Measurements from ENCODE around the gene ING1. TPM values are rescaled to one million over a fixed set of nuclear protein-coding genes. Genes with fewer than 3 reads are reported as not detected.

The ING1 gene
- total RNA-seq, 1 donor from 2014 or later, result 16.4 TPM

- intact Hi-C loops (cut with micrococcal nuclease), result no loop called here
- Mint-ChIP-seq H3K27ac (no peak overlapping the region), H3K9me3 (no peaks in the 10 kb centered on the region), H3K4me3 (no peak overlapping the region), H3K4me1 (ENCODE audit: low read depth) (no peaks in the 10 kb centered on the region), H3K36me3 (ENCODE audit: low read depth) (no peaks in the 10 kb centered on the region), H3K27me3 (ENCODE audit: insufficient read depth) (peaks cover 20% of the 10 kb centered on the region)
- no peak for DNase-seq (ENCODE audit: low spot score)
These were observed 57.2 kb downstream of the ING1 start for GRCh38 chr13:110770678-110771077.

DNA sequence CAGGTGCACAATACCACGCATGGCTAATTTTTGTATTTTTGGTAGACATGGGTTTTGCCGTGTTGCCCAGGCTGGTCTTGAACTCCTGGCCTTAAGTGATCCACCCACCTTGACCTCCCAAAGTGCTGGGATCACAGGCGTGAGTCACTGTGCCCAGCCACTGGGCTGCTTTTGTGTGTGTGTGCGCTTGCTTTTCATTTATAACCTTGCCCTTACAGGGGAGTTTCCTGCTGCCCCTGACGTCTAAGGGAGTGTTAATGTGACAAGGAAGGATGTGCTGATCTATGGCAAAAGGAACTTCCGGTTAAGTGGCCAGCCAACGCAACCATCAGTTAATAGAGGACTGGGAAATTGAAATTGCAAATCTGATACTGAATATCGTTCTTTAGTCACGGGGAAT lies 57.7 kb downstream of the ING1 start:
- intact Hi-C loops (cut with micrococcal nuclease), result no loop called here
- DNase-seq (ENCODE audit: low spot score), result no peak
- Mint-ChIP-seq H3K4me1 (ENCODE audit: low read depth) (no peaks in the 10 kb centered on the region), H3K27ac (no peak overlapping the region), H3K9me3 (no peaks in the 10 kb centered on the region), H3K36me3 (ENCODE audit: low read depth) (no peaks in the 10 kb centered on the region), H3K27me3 (ENCODE audit: insufficient read depth) (peaks cover 23% of the 10 kb centered on the region), H3K4me3 (no peak overlapping the region)

DNA sequence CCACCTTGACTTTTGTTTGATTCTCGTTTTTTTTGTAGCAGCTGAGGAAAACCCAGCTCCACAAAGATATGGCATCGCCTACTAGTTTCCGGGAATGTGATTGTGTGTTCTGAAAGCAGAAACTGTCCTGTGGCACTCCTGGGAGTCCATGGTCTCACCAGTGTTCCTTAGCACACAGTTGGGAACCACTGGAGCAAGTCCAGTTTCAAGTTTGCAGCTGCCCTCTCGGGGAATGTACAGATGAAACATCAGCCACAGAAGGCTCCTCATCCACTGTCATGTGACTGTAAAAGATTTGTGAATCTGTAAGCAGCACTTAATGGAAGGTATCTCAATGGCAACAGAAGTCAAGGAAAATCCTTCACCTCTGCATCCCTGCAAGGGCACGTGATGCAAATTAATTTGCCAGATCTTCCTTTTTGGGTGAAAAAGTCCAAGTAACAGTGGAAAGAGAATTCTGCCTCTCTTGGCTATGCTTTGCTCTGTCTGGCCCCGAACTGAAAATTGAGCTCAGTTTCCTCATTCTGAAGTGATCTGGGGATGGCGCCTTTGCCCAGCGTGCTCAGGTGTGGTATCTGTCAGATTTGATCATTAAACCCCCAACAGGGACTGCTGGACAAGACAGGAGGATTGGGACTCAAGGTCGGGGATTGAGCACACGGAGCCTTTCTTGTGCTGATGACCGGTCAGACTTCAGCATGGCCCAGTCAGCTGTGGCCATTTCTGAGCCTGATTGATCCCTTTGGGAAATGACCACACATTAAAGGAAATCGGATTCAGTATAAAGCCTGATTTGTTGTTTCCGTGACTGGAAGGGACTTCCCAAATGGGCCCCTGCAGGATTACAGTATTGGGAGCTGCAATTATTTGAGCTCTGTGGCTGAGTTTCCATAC lies 58.8 kb downstream of the ING1 start:
- peaks cover 24% of the 10 kb centered on the region for H3K27me3 Mint-ChIP-seq (ENCODE audit: insufficient read depth)
- intact Hi-C loops (cut with micrococcal nuclease), result no loop called here
- no peak for DNase-seq (ENCODE audit: low spot score)

More for the DNA sequence above, 58.8 kb downstream of the ING1 start:
- no peaks in the 10 kb centered on the region for H3K36me3 Mint-ChIP-seq (ENCODE audit: low read depth)
- H3K4me3 Mint-ChIP-seq, result no peak overlapping the region
- H3K4me1 Mint-ChIP-seq (ENCODE audit: low read depth), result no peaks in the 10 kb centered on the region
- no peak overlapping the region for H3K27ac Mint-ChIP-seq
- no peaks in the 10 kb centered on the region for H3K9me3 Mint-ChIP-seq

Other genes with a start within 250 kb of the ING1 start
- gene RAB20, start 152.0 kb upstream of the ING1 start, total RNA-seq, result 1.1 and 1.5 TPM in 2 replicates
- gene NAXD, start 98.2 kb upstream of the ING1 start, total RNA-seq, result 22.0 and 22.2 TPM in 2 replicates
- gene CARS2, start 7.6 kb upstream of the ING1 start, total RNA-seq, result 106 and 110 TPM in 2 replicates
- gene ANKRD10, start 201.4 kb downstream of the ING1 start, total RNA-seq, result 163 and 176 TPM in 2 replicates

Measured in activated T-helper 1 cell treated with anti-CD3 and anti-CD28 coated beads, Interleukin-12 subunit alpha, Interleukin-12 subunit beta, Interleukin-2, Interleukin-4 antibody, amounts not matched to agents 30 ng/mL and 10 ng/mL and 1 ng/mL, durations not matched to agents 14 hours and 24 hours and 36 hours (primary cell).